Measurements from ENCODE around the gene NPB. TPM values are rescaled to one million over a fixed set of nuclear protein-coding genes. Genes with fewer than 3 reads are reported as not detected.
A peak's percentile ranks its signal among the peaks of the same experiment; 100 is the strongest.

The NPB gene
- total RNA-seq, 2 donors from 2014 or later = 0.66 to 1.8 TPM

DNA sequence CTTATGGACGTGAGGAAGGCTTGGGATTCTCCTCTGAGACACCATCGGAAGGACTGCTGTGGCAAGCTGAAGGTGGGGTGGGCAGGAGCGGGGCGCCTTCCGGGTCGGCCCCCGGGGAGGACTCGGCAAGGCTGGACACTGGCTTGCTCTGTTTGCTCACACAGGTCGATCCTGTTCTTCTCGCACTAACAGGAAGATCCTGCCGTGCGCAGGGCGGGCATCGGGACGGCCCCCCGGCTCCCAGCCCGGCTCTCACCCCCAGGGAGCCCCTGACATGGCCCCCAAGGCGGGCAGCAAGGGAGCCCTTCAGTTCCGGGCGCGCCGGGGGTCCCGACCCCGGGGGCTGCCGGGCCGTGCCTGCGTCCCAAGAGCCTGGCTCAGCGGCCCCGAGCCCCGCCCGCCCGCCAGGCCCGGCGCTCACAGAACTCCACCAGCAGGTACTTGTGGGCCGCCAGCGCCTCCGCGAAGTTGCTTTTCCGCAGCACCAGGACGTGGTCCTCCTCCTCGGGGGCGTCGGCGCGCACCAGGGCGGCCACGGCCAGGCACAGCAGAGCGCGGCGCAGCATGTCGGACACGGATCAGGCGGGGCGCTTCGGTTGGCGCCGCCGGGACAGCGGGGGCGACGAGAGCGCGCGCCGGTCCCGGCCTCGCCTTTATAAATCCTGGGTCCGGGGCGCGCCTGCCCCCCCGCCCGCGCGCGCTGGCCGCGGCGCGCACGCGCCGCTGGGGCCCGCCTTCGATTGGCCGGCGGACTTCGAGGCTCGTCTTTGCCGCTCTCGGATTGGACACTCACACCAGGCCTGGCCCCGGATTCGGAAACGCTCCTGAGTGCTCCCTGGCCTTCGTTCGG is 41.9 kb upstream of the NPB start, which contains the start of gene P4HB:
P4HB (minus strand) TSS at position 630 of the 850 bp plus-strand sequence; CDS start at position 566, 64 bp downstream.
- Histone ChIP-seq H3K36me3 (replicated peaks in 1 of 2; ENCODE audit: insufficient read depth in 1 of 2, low read depth in 2 of 2) (peaks cover 0 to 3% of the 10 kb centered on the region in 2 donors), H3K4me1 (peaks cover 72% of the 10 kb centered on the region), H3K9me3 (no peaks in the 10 kb centered on the region), H3K27ac (peak within 1 kb of the TSS; percentile 95 to 100 (median 98)), H3K4me3 (peak within 1 kb of the TSS; percentile 85 to 94), H3K27me3 (no peaks in the 10 kb centered on the region)
- WGBS, 2 donors = 0% methylated on average over 13 to 95 of the region's 95 CpGs
- ATAC-seq = peak; percentile 83
- no peak for DNase-seq
- peak; percentile 50 to 93 (median 56) for TF ChIP-seq POLR2A (IDR thresholded peaks at IDR 0.05)
- TF ChIP-seq, protein P1, sequence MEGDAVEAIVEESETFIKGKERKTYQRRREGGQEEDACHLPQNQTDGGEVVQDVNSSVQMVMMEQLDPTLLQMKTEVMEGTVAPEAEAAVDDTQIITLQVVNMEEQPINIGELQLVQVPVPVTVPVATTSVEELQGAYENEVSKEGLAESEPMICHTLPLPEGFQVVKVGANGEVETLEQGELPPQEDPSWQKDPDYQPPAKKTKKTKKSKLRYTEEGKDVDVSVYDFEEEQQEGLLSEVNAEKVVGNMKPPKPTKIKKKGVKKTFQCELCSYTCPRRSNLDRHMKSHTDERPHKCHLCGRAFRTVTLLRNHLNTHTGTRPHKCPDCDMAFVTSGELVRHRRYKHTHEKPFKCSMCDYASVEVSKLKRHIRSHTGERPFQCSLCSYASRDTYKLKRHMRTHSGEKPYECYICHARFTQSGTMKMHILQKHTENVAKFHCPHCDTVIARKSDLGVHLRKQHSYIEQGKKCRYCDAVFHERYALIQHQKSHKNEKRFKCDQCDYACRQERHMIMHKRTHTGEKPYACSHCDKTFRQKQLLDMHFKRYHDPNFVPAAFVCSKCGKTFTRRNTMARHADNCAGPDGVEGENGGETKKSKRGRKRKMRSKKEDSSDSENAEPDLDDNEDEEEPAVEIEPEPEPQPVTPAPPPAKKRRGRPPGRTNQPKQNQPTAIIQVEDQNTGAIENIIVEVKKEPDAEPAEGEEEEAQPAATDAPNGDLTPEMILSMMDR (IDR thresholded peaks at IDR 0.05) = no peak
- intact Hi-C loops (cut with DNase I) = no loop called here

DNA sequence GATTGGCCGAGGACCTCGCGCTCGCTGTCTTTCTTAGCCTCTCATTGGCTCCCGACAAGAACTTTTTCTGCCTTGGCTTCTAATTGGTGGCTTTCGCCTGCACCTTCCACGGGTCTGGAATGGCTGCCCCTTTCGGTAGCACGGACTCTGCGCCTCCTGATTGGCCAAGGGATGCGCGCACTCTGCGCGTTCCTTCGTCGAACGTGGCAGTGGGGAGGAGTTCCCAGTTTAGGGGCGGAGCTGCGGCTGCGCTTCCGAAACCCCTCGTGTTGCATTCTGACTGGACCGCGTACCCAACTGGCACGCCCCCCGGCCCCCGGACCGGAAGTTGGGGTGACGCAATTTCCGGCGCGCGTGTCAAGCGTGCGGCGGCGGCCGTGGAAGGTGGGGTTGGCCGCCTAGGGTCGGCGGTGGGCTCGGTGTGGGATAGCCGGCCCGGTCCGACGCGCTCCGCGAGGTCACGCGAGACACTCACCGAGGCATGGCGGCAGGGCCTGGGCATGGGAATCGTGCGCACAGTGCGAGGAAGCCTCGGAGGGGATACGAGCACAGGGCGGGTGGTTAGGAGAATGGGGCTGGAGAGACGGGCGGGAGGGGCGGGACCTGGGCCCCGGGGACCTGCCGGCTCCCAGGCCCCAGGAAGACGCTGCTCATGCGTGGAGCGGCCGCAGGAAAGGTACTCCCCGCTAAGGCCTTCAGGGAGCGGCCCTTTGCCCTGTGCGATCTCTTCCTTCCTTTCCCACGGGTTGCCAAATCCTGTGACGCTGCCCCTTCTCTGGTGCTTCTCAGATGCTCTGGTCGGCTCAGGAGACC is 41.1 kb upstream of the NPB start:
- peaks cover 72% of the 10 kb centered on the region for H3K4me1 ChIP-seq
- DNase-seq (peak; percentile 99 to 100 (median 99)), ATAC-seq (peak; percentile 86)
- H3K4me3 ChIP-seq = peak overlapping the region; percentile 33 to 94
- intact Hi-C loops (cut with DNase I) = no loop called here
- H3K27ac ChIP-seq = peak overlapping the region; percentile 95 to 100 (median 98)
- H3K27me3 ChIP-seq = no peaks in the 10 kb centered on the region
- H3K36me3 ChIP-seq (replicated peaks in 1 of 2; ENCODE audit: insufficient read depth in 1 of 2, low read depth in 2 of 2) = peaks cover 0 to 3% of the 10 kb centered on the region in 2 donors
- peak; percentile 93 to 98 (median 96) for TF ChIP-seq POLR2A (IDR thresholded peaks at IDR 0.05)
- TF ChIP-seq, protein P1 (IDR thresholded peaks at IDR 0.05) = peak in 5 of 7 experiments; percentile 16 to 75 (median 71)
- 0% methylated on average over 3 to 74 of the region's 74 CpGs for WGBS, 2 donors
- H3K9me3 ChIP-seq = no peaks in the 10 kb centered on the region

DNA sequence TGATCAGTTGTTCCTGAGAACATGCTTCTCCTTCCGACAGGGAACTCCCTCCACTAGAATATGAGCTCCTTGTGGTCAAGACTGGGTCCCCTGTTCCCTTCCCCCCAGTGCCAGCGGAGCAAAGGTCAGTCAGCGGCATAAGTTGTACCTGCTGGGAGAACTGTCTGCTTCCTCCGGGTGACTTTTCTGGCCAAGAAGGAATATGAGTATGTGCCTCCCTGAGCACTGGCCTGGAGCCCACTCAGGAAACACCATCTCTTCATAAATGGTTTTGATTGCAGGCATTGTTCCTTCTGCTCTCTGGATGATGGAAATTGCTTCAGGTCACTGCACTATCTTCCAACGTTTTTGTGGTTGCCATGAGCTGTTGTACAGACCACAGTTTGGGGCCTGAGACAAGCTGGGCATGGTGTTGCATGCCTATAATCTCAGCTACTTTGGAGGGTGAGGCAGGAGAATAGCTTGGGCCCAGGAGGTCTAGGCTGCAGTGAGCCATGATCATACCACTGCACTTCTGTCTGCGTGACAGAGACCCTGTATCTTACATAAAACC is 38.8 kb upstream of the NPB start:
- Histone ChIP-seq H3K4me1 (peaks cover 76% of the 10 kb centered on the region), H3K36me3 (replicated peaks in 1 of 2; ENCODE audit: insufficient read depth in 1 of 2, low read depth in 2 of 2) (no peaks in the 10 kb centered on the region), H3K27me3 (no peaks in the 10 kb centered on the region), H3K27ac (peak overlapping the region; percentile 60 to 98 (median 96)), H3K4me3 (no peak overlapping the region), H3K9me3 (no peaks in the 10 kb centered on the region)
- peak in 3 of 4 donors; percentile 59 to 72 (median 70) for DNase-seq
- no peak for ATAC-seq
- TF ChIP-seq, protein P1 (IDR thresholded peaks at IDR 0.05) = no peak
- TF ChIP-seq POLR2A (IDR thresholded peaks at IDR 0.05) = peak in 2 of 3 donors; percentile 10 to 41
- 25 to 48% methylated on average over 6 of the region's 6 CpGs for WGBS, 2 donors
- intact Hi-C loops (cut with DNase I) = no loop called here

DNA sequence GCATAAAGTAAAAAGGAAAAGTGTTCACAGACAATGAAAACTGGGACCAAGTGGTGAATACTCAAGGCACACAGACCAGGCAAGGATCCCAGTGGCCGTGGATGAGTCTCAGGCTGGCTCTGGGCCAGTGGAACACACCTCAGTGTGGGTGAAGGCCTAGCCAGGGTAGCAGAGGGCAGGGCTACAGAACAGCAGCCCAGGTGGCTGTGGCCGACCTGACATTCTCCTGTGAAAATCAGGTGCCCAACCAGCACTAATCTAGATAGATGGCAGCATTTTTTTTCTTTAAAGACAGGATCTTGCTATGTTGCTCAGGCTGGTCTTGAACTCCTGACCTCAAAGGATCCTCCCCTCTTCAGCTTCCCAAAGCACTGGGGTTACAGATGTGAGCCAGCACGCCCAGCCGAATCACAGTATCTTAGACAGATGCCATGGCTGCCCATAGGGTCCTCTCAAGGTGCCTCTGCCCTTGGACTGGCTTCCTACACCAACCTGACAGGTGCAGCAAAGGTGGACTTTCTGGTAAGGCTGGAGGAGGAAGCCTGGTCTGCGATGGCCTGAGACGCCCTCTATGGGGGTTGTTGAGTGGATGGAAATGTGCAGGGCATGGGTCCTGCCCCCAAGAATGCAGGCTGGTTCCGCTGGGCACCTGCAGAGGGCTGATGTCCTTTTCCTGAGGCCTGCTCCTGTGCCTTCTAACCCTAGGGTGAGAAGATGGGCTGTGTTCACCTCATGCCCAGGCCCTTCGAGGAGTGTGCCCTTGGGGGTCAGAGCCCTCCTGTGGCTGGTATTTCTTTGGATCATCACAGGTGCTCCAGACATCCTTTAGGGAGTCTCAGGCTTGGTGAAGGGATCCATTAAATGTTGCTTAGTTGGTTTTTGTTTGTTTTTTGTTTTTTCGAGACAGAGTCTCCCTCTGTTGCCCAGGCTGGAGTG is 37.9 kb upstream of the NPB start:
- WGBS, 2 donors = 46 to 52% methylated on average over 9 of the region's 9 CpGs
- TF ChIP-seq, protein P1 (IDR thresholded peaks at IDR 0.05) = peak in 1 of 7 experiments; percentile 3
- TF ChIP-seq POLR2A (IDR thresholded peaks at IDR 0.05) = peak in 1 of 3 donors; percentile 2

More for the DNA sequence above, 37.9 kb upstream of the NPB start:
- DNase-seq = peak in 3 of 4 donors; percentile 30 to 59 (median 55)
- H3K36me3 ChIP-seq (replicated peaks in 1 of 2; ENCODE audit: insufficient read depth in 1 of 2, low read depth in 2 of 2) = no peaks in the 10 kb centered on the region
- no peaks in the 10 kb centered on the region for H3K27me3 ChIP-seq
- H3K9me3 ChIP-seq = no peaks in the 10 kb centered on the region
- H3K4me1 ChIP-seq = peaks cover 76% of the 10 kb centered on the region
- H3K4me3 ChIP-seq = no peak overlapping the region
- peak overlapping the region; percentile 60 to 98 (median 96) for H3K27ac ChIP-seq
- no peak for ATAC-seq
- intact Hi-C loops (cut with DNase I) = no loop called here
